H1 (cell line): ENCODE data around the gene FRK. TPM values are rescaled to one million over a fixed set of nuclear protein-coding genes. Genes with fewer than 3 reads are reported as not detected.

Experiments used
- CTCF ChIA-PET: fragments of 300-600 bp; sonication (Branson Sonifier 250); formaldehyde crosslinking; loops from one replicate; lab custom pipeline; 2021; ENCODE audit not compliant: partially characterized antibody; lab: Charles Lee
- POLR2A ChIA-PET: fragments of 300-600 bp; sonication (Branson Sonifier 250); formaldehyde crosslinking; loops from one replicate; lab custom pipeline; 2021; ENCODE audit warnings: inconsistent platforms; ENCODE audit not compliant: partially characterized antibody; lab: Charles Lee
- DNase-seq, 2 experiments: peaks; one replicate each; pipeline versions ENCODE4 v3.0.0 to v3.0.0-alpha.2; 2010 to 2022; ENCODE audit warnings: low spot score in 2 of 2, low read depth in 1 of 2, mixed read lengths in 1 of 2
- FAIRE-seq: peaks from 2 replicates; lab custom pipeline; 2011; peaks lifted over from hg19 to GRCh38; lab: Jason Lieb, UNC
- H2AFZ ChIP-seq: 2 replicates; pipeline ENCODE4 v1.8.1; 2012; ENCODE audit warnings: low read length, inconsistent platforms
- H2AK5ac ChIP-seq: 2 replicates; pipeline ENCODE4 v1.6.1; 2013; ENCODE audit warnings: low read depth, low read length
- H2BK120ac ChIP-seq: replicated peaks from 2 replicates; pipeline ENCODE3; 2013; ENCODE audit warnings: low read depth, low read length, inconsistent platforms
- H2BK12ac ChIP-seq: 2 replicates; pipeline ENCODE4 v1.6.1; 2013; ENCODE audit warnings: low read depth, low read length
- H2BK15ac ChIP-seq: 2 replicates; pipeline ENCODE4 v1.6.1; 2013; ENCODE audit warnings: low read length
- H2BK20ac ChIP-seq: 2 replicates; pipeline ENCODE4 v1.6.1; 2013; ENCODE audit warnings: low read length
- H2BK5ac ChIP-seq: 2 replicates; pipeline ENCODE4 v1.6.1; 2013; ENCODE audit warnings: low read depth, low read length
- H3K14ac ChIP-seq: 2 replicates; pipeline ENCODE4 v1.6.1; 2013; ENCODE audit warnings: inconsistent platforms; ENCODE audit not compliant: insufficient read length
- H3K18ac ChIP-seq: 2 replicates; pipeline ENCODE4 v1.6.1; 2013; ENCODE audit warnings: low read length; ENCODE audit errors: extremely low read depth
- H3K23ac ChIP-seq: 2 replicates; pipeline ENCODE4 v1.6.1; 2013; ENCODE audit warnings: inconsistent platforms; ENCODE audit not compliant: insufficient read length
- H3K23me2 ChIP-seq: 2 replicates; pipeline ENCODE4 v1.6.1; 2013; ENCODE audit warnings: low read depth, low read length
- H3K27ac ChIP-seq: 2 replicates; pipeline ENCODE4 v1.6.1; 2011; ENCODE audit warnings: low read depth, low read length, inconsistent platforms
- H3K27me3 ChIP-seq, 4 experiments: replicated peaks in 1 of 4; 1 replicate in 1 of 4; 2 replicates in 3 of 4; pipeline versions ENCODE4 v1.6.1 to v1.8.1; 2011 to 2013; ENCODE audit warnings: low read length in 3 of 4, mild to moderate bottlenecking in 3 of 4, inconsistent platforms in 2 of 4, mixed read lengths in 2 of 4, moderate library complexity in 1 of 4; ENCODE audit not compliant: control insufficient read depth in 3 of 4, insufficient read depth in 3 of 4; ENCODE audit errors: extremely low read depth in 1 of 4
- H3K36me3 ChIP-seq, 4 experiments: 2 replicates each; pipeline versions ENCODE4 v1.6.1 to v1.8.1; 2011 to 2013; ENCODE audit warnings: mild to moderate bottlenecking in 4 of 4, low read length in 3 of 4, moderate library complexity in 2 of 4, control low read depth in 1 of 4, inconsistent platforms in 1 of 4; ENCODE audit not compliant: insufficient read depth in 4 of 4, control insufficient read depth in 2 of 4
- H3K4ac ChIP-seq: replicated peaks from 2 replicates; pipeline ENCODE3; 2013; ENCODE audit warnings: low read length, low read depth, mixed read lengths, inconsistent platforms; ENCODE audit not compliant: insufficient read length
- H3K4me1 ChIP-seq, 4 experiments: replicated peaks in 1 of 4; 1 replicate in 1 of 4; 2 replicates in 3 of 4; pipeline versions ENCODE4 v1.6.1 to v1.8.1; 2011 to 2013; ENCODE audit warnings: low read length in 3 of 4, inconsistent platforms in 2 of 4, mixed read lengths in 1 of 4; ENCODE audit not compliant: insufficient read depth in 4 of 4, control insufficient read depth in 3 of 4
- H3K4me2 ChIP-seq, 2 experiments: 2 replicates each; pipeline versions ENCODE4 v1.6.1 to v1.8.1; 2011 to 2013; ENCODE audit warnings: low read depth in 2 of 2, low read length in 2 of 2, control low read depth in 1 of 2, inconsistent platforms in 1 of 2, mild to moderate bottlenecking in 1 of 2; ENCODE audit not compliant: insufficient read depth in 1 of 2
- H3K4me3 ChIP-seq, 4 experiments: fragments of 200-600, 300-600 bp in 1 of 4; sonication (generic), shearing (Covaris generic), sonication (Bioruptor Twin) in 1 of 4; 2 replicates each; pipeline versions ENCODE4 v1.5.1 to v1.8.1; 2011 to 2016; ENCODE audit warnings: low read length in 4 of 4, low read depth in 3 of 4, control low read depth in 2 of 4, inconsistent platforms in 2 of 4, mild to moderate bottlenecking in 2 of 4, mixed read lengths in 1 of 4, moderate library complexity in 1 of 4; ENCODE audit not compliant: insufficient read depth in 2 of 4; ENCODE audit errors: extremely low read depth in 1 of 4
- H3K56ac ChIP-seq: replicated peaks from 2 replicates; pipeline ENCODE3; 2013; ENCODE audit warnings: low read depth, mild to moderate bottlenecking, mixed read lengths, low read length, inconsistent platforms; ENCODE audit not compliant: insufficient read length
- H3K79me1 ChIP-seq: 2 replicates; pipeline ENCODE4 v1.6.1; 2013; ENCODE audit warnings: low read depth, low read length, control low read depth
- H3K79me2 ChIP-seq, 2 experiments: 2 replicates each; pipeline versions ENCODE4 v1.6.1 to v1.8.1; 2012 to 2013; ENCODE audit warnings: low read length in 2 of 2, mild to moderate bottlenecking in 2 of 2, inconsistent platforms in 1 of 2; ENCODE audit not compliant: insufficient read depth in 2 of 2, control insufficient read depth in 1 of 2
- H3K9ac ChIP-seq, 4 experiments: replicated peaks in 1 of 4; 1 replicate in 1 of 4; 2 replicates in 3 of 4; pipeline versions ENCODE4 v1.6.1 to v1.8.1; 2011 to 2013; ENCODE audit warnings: low read depth in 3 of 4, low read length in 3 of 4, control low read depth in 2 of 4, mild to moderate bottlenecking in 2 of 4, moderate library complexity in 2 of 4, inconsistent platforms in 1 of 4; ENCODE audit errors: extremely low read depth in 1 of 4
- H3K9me3 ChIP-seq, 2 experiments: 2 replicates each; pipeline versions ENCODE4 v1.6.1 to v1.8.1; 2012 to 2013; ENCODE audit warnings: mild to moderate bottlenecking in 2 of 2, moderate library complexity in 2 of 2, control low read depth in 1 of 2, inconsistent platforms in 1 of 2, low read depth in 1 of 2, low read length in 1 of 2, mixed read lengths in 1 of 2; ENCODE audit not compliant: insufficient read depth in 2 of 2
- H4K20me1 ChIP-seq, 2 experiments: replicated peaks in 1 of 2; 2 replicates each; pipeline versions ENCODE3 to v1.8.1; 2011 to 2013; ENCODE audit warnings: inconsistent platforms in 2 of 2, low read length in 2 of 2, mild to moderate bottlenecking in 1 of 2; ENCODE audit not compliant: insufficient read depth in 2 of 2, control insufficient read depth in 1 of 2
- H4K5ac ChIP-seq: 2 replicates; pipeline ENCODE4 v1.6.1; 2013; ENCODE audit warnings: low read length, low read depth, mixed read lengths, inconsistent platforms; ENCODE audit not compliant: insufficient read length
- H4K8ac ChIP-seq: 2 replicates; pipeline ENCODE4 v1.8.0; 2013; ENCODE audit warnings: mild to moderate bottlenecking, moderate library complexity, low read length, inconsistent platforms; ENCODE audit not compliant: insufficient read depth; ENCODE audit errors: extremely low read depth
- H4K91ac ChIP-seq: replicated peaks from 2 replicates; pipeline ENCODE3; 2013; ENCODE audit warnings: low read length, mixed read lengths, inconsistent platforms; ENCODE audit not compliant: insufficient read length
- GABPA ChIP-seq: IDR thresholded peaks from 2 replicates; pipeline ENCODE4 v1.6.1; 2011; ENCODE audit warnings: mild to moderate bottlenecking, low read length, moderate library complexity, borderline replicate concordance; ENCODE audit not compliant: insufficient read depth
- WGBS, 2 experiments: shearing (Covaris generic) in 1 of 2; methylation state at CpG; one replicate each; pipeline versions ENCODE4 v1.1.6 to v1.1.7; 2013 to 2015; ENCODE audit warnings: low lambda C conversion rate in 2 of 2, mixed read lengths in 2 of 2, inconsistent platforms in 1 of 2, low coverage in 1 of 2, missing lambda C conversion rate in 1 of 2; ENCODE audit not compliant: insufficient replicate concordance in 2 of 2, insufficient coverage in 1 of 2, insufficient read length in 1 of 2; ENCODE audit errors: extremely low coverage in 1 of 2, missing lambda C conversion rate in 1 of 2; 5-methylcytosine and 5-hydroxymethylcytosine counted together
- polyA plus RNA-seq, 7 experiments: library from polyadenylated mRNA; depleted of rRNA in 3 of 7; stranded (reverse) in 5 of 7; unstranded in 2 of 7; fragments of >200 nt in 5 of 7; fragments of 200-250 nt in 2 of 7; gene quantifications; 1 replicate in 5 of 7; 2 replicates in 1 of 7; 4 replicates in 1 of 7; pipeline versions ENCODE4 v1.2.1 to v1.2.3, GENCODE V29; 2011 to 2013; ENCODE audit warnings: missing spikeins in 2 of 7, mixed read lengths in 2 of 7
- total RNA-seq: library from RNA; stranded (reverse); fragmentation: NEBNext Ultra II Directional; extraction: Animal tissue kit (Norgen Biotek cat#: 25700); gene quantifications from 2 replicates; pipeline ENCODE4 v1.2.1, GENCODE V29; 2021

The FRK gene
- total and polyA plus RNA-seq, 2 of the 8 experiments (the other 6 are each of a cell fraction or from before 2014, with no cell fraction given) = 0.11 to 0.24 TPM

DNA sequence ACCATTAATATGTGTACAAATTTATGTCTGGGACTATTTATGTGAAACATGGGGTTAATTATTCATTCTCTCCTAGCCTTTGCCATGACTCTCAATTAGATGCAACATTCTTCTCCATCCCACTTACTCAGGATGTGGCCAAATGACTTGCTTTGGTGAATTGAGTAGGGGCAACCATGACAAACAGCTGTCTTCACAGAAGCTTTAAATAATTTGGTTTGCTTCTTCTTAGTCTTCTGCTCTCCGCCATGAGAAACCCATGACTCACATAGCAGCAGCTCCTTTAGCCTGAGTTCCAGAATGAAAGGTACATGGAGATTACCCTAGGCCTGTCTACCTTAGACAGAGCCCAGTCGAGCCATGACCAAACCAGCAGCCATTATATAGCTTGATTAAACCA is 74.7 kb downstream of the FRK start:
- H4K5ac ChIP-seq = no peak overlapping the region
- DNase-seq (no peak), FAIRE-seq (no peak)
- no peak overlapping the region for H3K27ac ChIP-seq
- H4K20me1 ChIP-seq = no peaks in the 10 kb centered on the region
- H3K4ac ChIP-seq = no peak overlapping the region
- no peak overlapping the region for H3K18ac ChIP-seq
- no peak overlapping the region for H2AK5ac ChIP-seq
- WGBS, 2 experiments = 96% methylated on average over 2 of the region's 2 CpGs; no CpG with 5 or more reads in 1 of the 2 experiments
- no peak for TF ChIP-seq GABPA
- no peak overlapping the region for H3K56ac ChIP-seq
- H2AFZ ChIP-seq = no peak overlapping the region
- no peak overlapping the region for H3K23ac ChIP-seq
- H3K14ac ChIP-seq = no peak overlapping the region
- H2BK5ac ChIP-seq = no peak overlapping the region
- no peak overlapping the region for H3K9ac ChIP-seq
- no peak overlapping the region for H3K4me3 ChIP-seq
- H3K36me3 ChIP-seq = no peaks in the 10 kb centered on the region
- no peaks in the 10 kb centered on the region for H3K79me2 ChIP-seq
- H2BK20ac ChIP-seq = no peak overlapping the region
- H2BK12ac ChIP-seq = no peak overlapping the region
- no peaks in the 10 kb centered on the region for H3K23me2 ChIP-seq
- H2BK120ac ChIP-seq = no peak overlapping the region
- H3K4me2 ChIP-seq = no peak overlapping the region
- H4K8ac ChIP-seq = no peak overlapping the region
- H3K27me3 ChIP-seq = no peaks in the 10 kb centered on the region
- H3K79me1 ChIP-seq = no peaks in the 10 kb centered on the region
- POLR2A ChIA-PET = interaction anchor here (1.0 to 1.6 kb wide), 2 partner anchors 11 to 27 kb away, joined by 3 read pairs; no protein-coding TSS in a partner anchor
- H3K4me1 ChIP-seq = no peaks in the 10 kb centered on the region
- CTCF ChIA-PET = interaction anchor here (0.7 to 1.4 kb wide), 4 partner anchors 13 to 75 kb away, joined by 3 read pairs; partner anchors contain the start of gene FRK
- H3K9me3 ChIP-seq = no peaks in the 10 kb centered on the region
- H2BK15ac ChIP-seq = no peak overlapping the region
- no peak overlapping the region for H4K91ac ChIP-seq
